GM18858 (cell line): Measurements from ENCODE around the gene BLCAP.
"Not testable (repeated sequence)": the region's sequence is repeated elsewhere in the genome, so short reads cannot be mapped to it uniquely, and the experiment has no call there.

ENCODE experiments used
- ATAC-seq: cut with Tn5 transposase; IDR thresholded peaks from one replicate; pipeline ENCODE4 v1.9.1; 2021; ENCODE audit not compliant: unreplicated experiment

The BLCAP gene

GRCh38 chr20:37558306-37558705 is 30.6 kb upstream of the BLCAP start:
- ATAC-seq: no peak

DNA sequence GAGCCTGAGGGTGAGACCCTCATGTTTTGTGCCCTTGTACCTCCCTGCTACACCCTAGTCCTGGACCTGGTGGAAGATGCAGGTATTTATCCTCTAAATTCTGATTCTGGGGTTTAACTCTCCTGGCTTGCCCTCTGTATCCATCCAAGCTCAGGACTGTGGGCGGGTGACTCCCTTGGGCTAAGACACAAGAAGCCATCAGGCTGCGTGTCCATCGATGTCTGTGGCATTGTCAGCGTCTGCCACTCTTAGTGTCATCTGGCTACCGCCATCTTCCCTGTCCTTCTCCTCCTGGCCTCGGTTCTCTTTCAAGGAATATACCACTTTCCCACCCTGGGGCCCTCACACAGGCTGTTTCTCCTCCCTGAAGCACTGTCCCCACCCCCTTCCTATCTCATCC is 28.9 kb upstream of the BLCAP start:
- no peak for ATAC-seq

GRCh38 chr20:37554721-37555298 is 27.1 kb upstream of the BLCAP start:
- not testable (repeated sequence) for ATAC-seq

GRCh38 chr20:37552415-37552814 is 24.7 kb upstream of the BLCAP start:
- ATAC-seq: no peak

DNA sequence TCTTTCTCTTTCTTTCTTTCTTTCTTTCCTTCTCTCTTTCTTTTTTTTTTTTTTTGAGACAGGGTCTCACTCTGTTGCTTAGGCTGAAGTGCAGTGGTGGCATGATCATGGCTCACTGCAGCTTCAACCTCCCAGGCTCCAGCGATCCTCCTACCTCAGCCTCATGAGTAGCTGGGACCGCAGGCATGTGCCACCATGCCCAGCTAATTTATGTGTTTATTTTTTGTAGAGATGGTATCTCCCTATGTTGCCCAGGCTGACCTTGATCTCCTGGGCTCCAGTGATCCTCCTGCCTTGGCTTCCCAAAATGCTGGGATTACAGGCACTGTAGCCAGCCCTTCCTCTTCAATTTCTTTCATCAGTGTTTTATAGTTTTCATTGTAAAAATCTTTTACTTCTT is 24.0 kb upstream of the BLCAP start:
- ATAC-seq: not testable (repeated sequence)

DNA sequence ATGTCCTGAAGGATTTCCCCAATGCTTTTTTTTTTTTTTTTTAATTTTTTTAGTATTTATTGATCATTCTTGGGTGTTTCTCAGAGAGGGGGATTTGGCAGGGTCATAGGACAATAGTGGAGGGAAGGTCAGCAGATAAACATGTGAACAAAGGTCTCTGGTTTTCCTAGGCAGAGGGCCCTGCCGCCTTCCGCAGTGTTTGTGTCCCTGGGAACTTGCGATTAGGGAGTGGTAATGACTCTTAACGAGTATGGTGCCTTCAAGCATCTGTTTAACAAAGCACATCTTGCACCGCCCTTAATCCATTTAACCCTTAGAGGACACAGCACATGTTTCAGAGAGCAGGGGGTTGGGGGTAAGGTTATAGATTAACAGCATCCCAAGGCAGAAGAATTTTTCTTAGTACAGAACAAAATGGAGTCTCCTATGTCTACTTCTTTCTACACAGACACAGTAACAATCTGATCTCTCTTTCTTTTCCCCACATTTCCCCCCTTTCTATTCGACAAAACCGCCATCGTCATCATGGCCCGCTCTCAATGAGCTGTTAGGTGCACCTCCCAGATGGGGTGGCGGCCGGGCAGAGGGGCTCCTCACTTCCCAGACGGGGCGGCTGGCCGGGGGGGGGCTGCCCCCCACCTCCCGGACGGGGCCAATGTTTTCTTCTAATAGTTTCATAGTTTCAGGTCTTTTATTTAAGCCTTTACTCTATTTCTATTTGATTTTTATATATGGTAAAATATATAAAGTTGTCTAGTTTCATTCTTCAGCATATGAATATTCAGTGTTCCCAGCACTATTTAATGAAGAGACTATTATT is 22.6 kb upstream of the BLCAP start:
- ATAC-seq: not testable (repeated sequence)

- ATAC-seq: no peak
These were observed 20.2 kb upstream of the BLCAP start for GRCh38 chr20:37547912-37548311.

- no peak for ATAC-seq
These were observed 17.8 kb upstream of the BLCAP start for GRCh38 chr20:37545516-37545915.

DNA sequence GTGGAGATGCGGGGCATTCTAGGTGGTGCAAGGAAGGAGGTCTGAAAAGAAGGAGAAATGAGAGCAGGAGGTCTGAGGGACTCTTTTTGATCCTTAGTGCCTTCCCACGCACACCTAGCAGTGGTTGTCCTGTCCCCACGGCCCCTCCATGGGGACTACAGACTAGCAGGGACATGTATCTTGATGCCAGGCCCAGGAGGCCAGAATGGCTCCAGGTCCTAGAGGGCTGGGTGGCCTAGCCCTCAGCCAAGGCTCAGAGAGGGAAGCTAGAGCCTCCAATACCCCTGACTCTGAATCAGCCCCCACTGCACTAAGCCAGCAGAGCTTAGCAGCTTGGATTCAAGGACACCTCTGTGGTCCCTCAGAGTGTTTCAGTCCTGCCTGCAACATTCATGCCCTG is 16.7 kb upstream of the BLCAP start:
- ATAC-seq: no peak

DNA sequence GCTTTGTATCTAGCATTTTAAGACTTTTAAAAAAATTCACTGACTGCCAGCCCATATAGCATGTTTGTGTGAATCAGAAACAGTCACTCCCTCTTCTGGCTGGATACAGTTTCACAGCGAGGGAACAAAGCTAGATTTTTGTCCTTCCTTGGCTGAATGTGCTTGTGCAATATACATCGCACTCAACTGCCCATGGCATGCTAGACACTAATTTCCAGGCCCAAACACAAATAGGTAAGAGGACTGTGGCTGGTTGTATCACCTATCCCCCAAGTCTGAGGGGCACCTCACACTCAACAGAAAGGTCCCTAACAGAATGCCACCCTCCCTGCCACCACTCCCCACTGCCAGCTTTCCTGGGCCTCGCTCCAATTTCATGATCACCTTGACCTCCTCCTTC is 16.2 kb upstream of the BLCAP start:
- ATAC-seq: no peak

DNA sequence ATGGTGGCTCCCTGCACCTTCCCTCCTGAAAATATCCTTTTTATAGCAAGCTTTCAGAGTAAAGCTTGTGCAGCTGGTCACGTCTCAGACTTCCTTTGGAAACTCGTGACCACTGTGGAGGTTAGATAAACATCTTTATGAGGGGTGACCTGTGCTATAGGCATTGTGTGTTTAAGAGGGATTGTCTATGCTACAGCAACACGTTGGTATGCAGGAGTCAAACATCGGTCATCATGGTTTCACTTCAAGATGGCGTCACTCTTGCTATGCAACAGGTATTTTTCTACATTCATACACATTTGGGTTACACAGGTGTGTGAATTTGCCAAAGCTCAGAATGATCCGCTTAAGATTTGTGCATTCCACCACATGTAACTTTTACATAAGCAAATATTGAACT is 14.6 kb upstream of the BLCAP start:
- ATAC-seq: no peak

GRCh38 chr20:37541326-37541725 is 13.7 kb upstream of the BLCAP start:
- ATAC-seq: no peak

- not testable (repeated sequence) for ATAC-seq
These were observed 13.2 kb upstream of the BLCAP start for GRCh38 chr20:37540838-37541237.

DNA sequence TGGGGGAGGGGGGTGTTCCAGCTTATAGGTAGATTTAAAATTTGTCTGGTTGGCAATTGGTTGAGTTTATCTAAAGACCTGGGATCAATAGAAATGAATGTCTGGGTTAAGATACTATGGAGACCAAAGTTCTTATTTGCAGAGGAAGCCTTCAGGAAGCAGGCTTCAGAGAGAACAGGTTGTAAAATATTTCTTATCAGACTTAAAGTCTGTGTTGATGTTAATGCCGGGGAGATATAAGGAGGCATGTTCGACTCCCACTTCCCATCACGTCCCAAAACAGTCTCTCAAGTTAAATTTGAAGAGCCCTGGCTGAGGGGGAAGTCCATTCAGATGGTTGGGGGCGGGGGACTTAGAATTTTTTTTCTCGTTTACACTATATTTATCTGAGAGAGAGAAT is 12.3 kb upstream of the BLCAP start:
- no peak for ATAC-seq

GRCh38 chr20:37539424-37539823 is 11.7 kb upstream of the BLCAP start:
- ATAC-seq: no peak

DNA sequence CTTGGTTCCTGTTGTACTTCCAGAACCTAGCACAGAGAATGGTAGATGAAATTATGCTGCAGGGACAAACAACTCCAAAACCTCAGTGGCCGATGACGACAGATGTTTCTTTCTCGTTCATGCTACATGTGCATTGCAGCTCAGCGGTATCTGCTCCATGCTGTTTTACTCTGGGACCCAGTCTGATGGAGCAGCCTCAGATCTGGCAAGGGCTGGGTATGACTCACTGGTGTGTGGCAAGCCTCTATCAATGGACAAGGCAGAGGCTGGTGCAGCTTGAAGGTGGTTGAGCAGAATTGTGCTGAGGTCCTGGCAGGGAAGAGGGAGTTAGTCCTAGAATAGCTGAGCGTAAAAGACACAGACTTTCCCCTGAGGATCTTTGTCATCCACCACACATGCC is 10.3 kb upstream of the BLCAP start:
- ATAC-seq: no peak

- no peak for ATAC-seq
These were observed 9.8 kb upstream of the BLCAP start for GRCh38 chr20:37537505-37537904.

DNA sequence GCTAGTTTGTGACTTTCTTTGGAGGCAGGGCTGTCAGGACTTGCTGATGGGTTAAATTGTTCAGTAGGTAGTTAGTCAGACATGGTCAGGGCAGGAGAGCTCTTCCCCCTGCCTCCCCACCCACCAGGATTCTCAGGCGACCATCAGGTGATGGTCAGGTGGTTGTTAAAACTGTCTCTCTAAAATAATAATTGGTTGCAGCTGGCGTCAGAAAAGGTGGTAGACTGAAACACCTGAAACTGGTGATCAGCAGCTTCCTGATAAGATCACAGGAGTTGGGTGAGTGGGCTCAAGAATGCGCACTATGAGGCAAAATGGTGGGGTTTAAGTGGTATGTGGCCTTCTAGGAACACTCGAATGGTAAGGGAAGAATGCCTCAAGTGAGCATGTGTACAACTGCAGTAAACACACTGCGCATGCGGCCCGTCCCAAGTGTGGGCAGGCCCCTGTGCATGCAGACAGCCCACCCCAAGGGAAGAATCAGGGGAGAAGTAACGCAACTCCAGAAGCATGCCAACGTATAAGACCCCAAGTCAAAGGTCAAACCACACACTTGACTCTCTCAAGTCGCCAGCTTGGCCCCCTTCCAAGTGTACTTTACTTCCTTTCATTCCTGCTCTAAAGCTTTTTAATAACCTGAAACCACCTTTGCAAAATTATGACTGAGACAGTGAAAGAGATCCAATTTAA is 7.9 kb upstream of the BLCAP start:
- ATAC-seq: no peak

- peak; percentile 79 for ATAC-seq
These were observed 6.9 kb upstream of the BLCAP start for GRCh38 chr20:37534401-37535157.

DNA sequence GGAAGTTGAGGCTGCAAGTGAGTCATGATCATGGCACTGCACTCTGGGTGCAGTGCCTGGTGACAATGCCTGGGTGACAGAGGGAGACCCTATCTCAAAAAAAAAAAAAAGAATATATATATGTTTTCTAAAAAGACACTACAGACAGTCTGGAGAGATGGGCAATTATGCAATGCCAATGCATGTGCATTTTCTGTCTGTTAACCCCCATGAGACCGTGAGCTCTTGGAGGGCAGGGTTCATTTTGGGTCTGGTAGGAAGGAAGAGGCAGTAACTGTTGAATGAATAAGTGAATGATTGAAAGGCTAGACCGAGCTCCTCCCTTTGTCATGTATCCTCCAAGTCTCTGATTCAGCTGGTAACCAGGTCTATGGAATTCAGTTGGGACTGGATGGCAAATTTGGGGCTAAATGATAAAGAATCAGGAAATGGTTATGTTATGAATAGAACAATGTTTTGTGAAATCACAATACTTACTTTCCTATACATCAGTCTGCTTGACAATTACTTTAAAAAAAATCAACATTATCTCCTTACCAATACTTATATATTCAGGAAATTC is 5.6 kb upstream of the BLCAP start:
- no peak for ATAC-seq

DNA sequence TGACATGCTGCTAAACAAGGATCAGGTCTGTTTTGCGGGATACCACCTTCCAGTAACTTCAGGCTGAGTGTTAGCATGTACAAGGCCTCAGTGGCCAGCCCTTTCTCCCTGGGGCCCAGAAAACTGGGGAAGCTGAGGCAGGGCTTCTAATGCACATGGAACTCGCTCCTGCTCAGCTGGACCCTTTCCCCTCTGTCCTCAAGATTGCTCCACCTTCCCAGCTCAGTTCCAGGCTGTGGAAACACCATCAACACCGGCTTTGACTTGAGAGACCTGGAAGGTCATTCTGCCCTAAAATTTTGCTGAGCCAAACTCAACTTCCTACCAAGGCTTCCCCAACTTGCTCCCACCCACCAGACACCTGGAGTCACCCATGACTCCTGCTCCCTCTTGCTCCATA is 4.2 kb upstream of the BLCAP start:
- ATAC-seq: no peak
